Activated T-cell treated with anti-CD3 and anti-CD28 coated beads, Interleukin-2, amount 50 U/mL, for 1 hour (primary cell): ENCODE measurements around the gene ZNF70.

Experiments
- DNase-seq: peaks from one replicate; pipeline ENCODE4 v3.0.0-alpha.2; 2020

Gene ZNF70

GRCh38 chr22:23690713-23691112, 60.2 kb downstream of the ZNF70 start, which contains the start of gene RGL4:
Gene RGL4, plus strand, starts transcription at chr22:23691013. Its CDS starts 1,018 bp downstream, at chr22:23692031.
- DNase-seq, result no peak

- DNase-seq, result no peak
These were observed 61.5 kb downstream of the ZNF70 start for GRCh38 chr22:23689414-23689813.
